HG02852 (cell line): ENCODE measurements around the gene IQSEC3.
"Not testable (repeated sequence)": the region's sequence is repeated elsewhere in the genome, so short reads cannot be mapped to it uniquely, and the experiment has no call there.

Experiments
- ATAC-seq: cut with Tn5 transposase; IDR thresholded peaks from one replicate; pipeline ENCODE4 v1.9.1; 2021; ENCODE audit warnings: mild to moderate bottlenecking, moderate library complexity; ENCODE audit not compliant: unreplicated experiment

IQSEC3 gene

DNA sequence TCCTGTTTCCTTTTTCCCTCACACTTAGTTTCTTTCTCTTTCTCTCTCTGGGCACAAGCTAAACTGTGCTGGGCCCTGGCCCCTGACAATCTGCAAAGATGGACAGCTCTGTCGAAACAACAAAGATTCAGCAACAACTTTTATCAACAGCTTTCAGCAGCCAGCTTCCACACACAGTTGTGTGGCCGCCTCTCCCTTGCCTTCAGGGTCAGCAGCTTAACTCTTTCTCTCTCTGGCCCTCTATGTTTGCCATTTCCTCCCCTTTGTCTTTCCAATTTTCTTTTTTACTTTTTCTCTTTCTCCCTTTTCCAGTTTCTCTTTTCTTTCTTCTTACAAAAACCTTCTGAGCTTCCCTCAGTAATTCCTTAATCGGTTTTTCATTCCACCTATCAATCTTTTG lies 43.3 kb downstream of the IQSEC3 start:
- no peak for ATAC-seq

DNA sequence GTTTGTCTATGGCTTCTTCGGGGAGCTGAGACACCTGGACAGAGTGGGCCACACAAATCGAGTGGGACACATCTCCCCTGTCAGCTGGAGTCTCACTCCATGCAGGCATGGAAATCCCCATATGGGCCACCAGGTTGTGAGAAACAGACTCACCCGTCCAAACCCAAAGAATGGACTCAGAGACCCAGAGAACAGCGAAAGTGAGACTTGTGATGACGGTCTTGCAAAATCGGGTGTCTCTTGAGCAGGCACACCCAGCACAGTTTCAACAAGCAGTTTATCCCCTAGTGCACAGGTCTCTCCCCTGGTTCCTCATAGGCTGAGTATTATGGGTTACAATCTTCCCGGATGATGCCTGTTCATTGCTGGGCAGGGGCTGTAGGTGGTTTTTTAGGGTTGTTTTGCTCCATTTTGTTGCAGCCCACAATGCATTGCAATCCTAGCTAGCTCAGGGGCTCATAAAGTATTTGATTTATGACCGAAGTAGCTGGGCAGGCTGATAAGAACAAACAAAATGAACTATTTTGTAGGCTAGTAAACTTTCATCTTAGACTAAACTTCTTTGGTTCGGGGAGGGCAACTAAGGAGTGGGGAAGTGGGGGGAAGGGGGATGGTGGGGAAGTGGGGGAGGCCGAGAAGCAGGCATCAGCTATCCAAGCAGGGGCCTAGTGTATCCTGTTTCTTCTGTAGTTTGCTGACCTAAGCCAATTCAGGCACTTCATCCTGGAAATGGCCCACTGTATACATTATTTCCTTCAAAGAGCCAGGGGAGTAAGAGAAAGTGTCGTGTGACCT lies 45.3 kb downstream of the IQSEC3 start:
- no peak for ATAC-seq

DNA sequence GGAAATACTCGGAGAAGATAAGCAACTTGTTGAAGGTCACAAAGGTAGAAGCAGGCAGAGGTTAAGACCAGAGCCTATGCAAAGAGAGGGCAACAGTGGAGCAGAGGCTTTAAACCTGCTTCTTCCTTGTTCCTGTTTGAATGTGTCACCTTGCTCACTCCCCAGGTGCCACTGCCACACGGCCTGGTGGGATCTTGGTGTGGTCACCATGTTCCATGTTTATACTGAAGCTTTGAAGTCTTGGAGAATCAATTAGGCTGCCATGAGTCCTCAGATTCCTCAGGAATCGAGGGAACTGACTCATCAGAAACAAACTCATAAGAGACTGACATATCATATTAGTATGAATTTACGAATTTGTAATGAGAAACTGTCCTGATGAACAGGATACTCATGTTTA lies 46.8 kb downstream of the IQSEC3 start:
- ATAC-seq: no peak

DNA sequence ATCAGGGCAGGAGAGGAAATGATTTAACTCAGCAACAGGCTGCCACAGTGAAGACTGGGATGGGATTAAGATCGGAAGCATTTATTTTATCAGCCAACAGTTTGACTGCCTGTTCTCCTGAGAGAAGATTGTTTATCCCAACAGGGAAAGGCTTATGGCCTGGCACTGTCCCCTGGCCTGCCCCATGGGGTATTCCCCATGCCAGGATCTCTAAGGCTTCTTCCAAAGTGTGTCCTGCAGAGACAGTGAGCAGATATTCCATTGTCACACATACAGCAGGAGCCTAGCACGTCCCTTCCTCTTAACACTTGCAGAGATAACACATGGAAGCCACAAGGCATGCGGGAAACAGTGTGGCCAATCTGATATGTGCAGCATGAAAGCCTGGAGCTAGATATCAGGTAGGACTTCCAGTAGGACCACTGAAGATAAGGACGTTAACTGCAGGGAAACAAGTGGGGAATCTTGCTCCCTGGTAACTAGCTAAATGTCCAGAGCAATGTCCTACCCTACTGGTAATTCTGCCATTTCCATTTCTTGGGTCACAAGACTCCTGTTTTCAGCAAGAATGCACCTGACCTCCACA lies 48.2 kb downstream of the IQSEC3 start:
- no peak for ATAC-seq

DNA sequence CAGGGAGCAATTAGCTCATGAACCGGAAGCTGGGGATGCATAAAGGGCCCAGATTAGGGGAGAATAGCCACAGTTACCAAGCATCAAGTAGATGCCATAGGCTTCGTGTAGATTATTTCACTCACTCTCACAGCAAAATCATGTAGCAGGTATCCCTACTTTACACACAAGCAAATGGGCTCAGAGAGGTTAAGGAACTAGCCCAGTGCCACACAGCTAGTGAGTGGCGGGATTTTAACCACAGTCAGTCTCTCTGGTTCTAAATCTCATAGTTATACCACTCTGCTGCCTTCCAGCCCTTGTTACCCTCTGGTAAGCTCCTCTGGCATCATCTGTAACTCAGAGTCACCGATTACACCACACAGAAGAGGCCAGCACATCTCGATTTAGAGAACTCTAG lies 49.0 kb downstream of the IQSEC3 start:
- no peak for ATAC-seq

DNA sequence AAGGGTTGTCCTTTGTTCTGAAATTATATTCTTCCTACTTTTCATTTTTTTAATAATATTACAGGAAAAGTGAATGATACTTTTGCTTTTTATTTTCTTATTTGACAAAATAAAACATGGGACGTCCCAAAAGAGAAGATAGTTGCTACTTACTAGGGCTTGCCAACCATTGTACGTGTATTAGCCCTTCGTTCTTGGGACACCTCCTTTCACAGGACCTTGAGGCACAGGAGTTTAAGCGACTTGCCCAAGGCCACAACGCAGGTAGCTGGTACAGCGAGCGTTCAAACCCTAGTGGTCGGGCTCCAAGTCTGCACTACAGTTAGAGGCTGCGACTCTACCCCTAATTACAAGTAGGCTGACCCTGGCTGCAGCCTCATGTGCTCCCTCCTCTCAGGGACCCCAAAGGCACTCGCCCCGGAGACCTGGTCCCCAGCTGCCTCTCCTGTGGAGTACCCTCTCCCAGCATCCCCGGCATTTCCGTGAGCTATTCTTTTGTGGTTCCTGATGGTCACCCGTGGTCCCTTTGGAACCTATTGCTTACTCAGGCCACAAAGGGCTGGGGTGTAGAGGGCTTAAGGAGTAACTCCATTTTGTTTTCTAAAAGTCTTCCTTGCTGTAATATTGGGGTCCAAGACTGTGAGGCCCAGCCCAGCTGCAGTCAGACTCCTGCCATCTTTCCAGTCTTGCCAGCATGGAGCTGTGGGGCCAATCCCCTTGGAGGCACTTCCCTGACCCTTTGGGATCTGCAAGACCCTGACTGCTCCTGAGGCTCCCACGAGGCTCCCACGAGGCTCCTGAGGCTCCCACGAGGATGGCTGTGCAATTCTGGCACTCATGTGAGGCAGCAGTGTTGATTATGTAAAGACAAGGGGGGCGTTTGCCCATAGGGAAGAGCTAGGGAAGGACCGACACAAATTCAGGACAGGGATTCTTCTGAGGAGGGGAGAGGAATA lies 49.7 kb downstream of the IQSEC3 start:
- ATAC-seq: no peak

DNA sequence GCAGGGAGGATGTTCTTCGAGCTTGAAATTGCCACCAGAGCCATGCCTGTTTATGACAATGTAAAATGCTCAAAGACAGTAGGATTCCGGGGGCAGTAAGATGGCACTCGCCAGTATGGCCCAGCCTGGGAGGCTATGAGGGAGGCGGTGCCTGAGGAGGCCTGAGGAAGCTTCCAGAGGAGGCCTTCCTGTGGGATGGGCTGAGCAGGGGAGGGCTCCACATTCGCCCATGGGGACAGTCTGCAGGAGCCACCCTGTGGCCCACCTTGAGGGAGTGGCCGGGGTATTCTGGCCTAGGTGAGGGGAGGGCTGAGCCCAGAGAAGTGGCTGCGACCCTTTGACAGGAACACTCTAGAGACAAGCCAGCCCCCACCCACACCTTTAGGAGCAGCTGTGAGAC lies 50.7 kb downstream of the IQSEC3 start:
- ATAC-seq: no peak

DNA sequence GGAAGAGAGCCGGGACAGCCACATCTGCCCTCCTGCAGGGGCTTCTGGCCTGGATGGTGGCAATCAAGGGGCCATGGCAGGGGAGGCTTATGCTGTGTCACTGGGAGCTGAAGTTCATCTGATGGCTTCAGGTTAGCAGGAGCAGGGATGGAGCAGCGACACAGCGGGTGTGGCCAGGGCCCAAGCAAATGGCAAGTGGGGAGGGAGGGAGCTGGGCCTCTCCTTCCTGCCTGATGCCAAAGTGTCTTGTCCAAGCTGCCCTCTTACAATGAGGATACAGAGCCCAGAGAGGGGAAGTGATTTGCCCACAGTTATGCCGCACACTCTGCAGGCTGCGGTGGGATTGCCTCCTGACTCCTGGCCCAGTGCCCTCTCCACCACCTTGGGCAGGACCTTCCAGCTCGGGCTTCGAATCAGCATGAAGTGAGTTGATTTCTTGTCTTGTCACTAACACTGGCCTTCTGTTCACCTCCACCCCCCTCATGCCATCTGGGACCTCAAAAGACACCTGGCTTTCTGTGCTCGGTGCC lies 51.3 kb downstream of the IQSEC3 start:
- ATAC-seq: no peak

DNA sequence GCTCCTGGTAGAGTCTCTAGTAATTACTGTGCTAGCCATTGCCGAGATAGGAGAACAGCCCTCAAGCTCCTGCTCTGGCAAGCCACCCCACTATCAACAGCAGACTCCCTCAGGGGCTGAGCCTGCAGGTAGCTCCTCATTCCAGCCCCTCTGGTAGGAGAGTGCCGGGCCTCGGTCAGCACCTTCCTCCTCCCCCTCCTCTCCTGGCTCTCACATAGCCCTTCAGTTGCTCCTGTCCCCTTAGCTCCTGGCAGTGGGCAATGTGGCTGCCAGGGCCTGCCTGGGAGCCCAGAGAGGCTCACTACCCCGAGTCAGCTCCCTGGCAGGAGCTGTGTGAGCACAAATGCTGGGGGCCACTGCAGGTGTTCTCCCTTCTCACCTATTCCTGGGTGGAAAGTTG lies 52.0 kb downstream of the IQSEC3 start:
- ATAC-seq: no peak

DNA sequence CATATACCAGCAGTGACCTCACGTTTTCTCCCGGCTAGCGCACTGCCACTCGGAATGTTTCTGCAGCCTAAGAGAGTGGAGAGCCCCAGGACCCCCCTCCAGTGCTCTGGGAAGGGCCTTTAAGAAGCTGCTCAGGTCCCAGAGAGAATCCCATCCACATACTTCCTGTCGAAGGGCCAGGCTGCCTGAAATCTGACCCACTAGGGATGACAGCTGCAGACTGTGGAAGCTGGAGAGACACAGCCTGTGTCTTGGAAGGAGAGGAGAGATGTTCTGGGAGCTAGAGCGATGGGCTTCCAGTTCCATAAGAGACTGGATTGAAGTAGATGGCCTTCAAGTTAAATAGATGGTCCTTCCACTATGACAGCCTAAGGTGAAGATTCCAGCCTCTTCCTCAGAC lies 54.4 kb downstream of the IQSEC3 start:
- ATAC-seq: no peak

DNA sequence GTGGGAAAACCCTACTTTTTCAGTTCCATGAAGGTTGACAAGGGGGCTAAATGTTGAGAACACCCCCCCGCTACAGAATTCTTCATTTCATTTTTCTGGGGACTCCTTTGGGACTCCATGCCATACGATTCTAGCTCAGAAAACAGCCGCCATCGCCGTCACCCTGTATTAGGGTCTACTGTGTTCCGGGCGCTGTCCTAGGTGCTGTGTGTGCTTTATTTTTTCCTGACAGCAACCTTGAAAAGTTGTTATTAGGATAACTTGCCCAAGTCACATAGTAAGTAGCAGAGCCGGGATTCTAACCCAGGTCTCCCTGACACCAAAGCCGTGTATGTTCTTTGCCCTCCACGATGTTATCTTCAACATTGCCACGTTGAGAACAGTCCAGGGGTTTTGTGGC lies 55.1 kb downstream of the IQSEC3 start:
- no peak for ATAC-seq

DNA sequence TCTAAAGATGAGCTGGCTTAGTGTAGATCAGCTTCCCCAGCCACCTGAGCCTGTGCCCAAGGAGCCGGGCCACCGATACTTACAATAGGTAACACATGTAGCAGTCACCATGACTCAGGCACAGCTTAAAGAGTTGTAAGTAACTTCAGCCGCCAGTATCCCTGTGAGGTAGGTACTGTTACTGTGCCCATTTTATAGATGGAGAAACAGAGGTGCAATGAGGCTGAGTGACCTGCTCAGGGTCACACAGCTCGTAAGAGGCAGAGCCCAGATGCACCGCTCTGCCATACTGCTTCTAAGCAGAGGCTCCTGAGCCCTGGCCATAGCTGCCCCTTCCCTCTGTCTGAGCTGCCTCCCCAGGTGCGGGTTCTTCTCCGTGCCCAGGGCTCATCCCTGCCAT lies 58.5 kb downstream of the IQSEC3 start:
- no peak for ATAC-seq

DNA sequence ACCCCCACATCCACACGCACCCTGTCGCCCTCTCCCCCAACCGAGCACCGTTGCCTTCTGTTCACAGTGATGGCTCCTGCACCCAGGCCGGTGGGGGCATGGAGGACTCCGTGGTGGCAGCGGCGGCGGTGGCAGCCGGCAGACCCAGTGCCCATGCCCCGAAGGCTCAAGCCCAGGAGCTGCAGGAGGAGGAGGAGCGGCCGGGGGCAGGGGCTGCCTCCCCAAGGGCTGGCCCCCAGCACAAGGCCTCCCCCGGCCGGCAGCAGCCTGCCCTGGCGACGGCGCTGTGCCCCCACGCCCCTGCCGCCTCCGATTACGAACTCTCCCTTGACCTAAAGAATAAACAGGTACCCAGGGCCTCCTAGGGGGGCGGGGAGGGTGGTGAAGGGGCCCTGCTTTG lies 59.0 kb downstream of the IQSEC3 start:
- ATAC-seq: no peak

DNA sequence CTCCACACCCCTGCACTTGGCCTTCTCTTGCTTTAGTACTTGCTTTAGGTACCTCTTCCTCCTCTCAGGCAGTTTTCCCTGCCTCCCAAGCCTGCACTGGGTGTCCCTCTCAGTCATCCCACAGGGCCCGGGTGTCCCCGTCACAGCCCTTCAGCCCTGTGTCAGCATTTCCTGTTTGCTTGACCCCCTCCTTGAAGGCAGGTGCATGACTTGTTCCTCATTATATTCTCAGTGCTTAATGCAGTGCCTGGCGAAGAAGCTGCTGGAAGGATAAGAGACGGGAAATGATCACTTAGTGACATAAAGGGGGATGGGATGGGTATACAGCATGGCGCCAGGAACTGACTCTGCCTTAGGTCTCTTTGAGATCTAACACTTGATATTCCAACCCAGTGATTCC lies 61.5 kb downstream of the IQSEC3 start:
- no peak for ATAC-seq

DNA sequence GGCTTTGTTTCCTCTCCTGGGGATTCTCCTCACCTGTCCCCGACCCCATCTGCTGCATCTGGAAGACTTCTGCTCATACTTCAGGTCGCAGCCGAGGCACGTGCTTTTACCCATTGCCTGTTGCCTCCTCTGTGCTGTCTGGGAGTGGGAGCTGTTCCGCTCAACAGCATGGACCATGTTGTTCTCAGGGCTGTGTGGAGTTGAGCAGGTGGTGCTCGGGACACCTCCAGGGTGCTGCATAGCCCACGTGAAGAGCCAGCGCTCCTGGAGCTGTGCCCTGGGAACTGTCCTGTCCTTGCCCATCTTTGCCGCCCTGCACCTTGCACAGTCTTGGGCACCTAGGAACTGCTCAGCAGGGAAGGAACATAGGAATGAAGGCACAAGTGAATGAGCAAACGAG lies 62.4 kb downstream of the IQSEC3 start:
- no peak for ATAC-seq

DNA sequence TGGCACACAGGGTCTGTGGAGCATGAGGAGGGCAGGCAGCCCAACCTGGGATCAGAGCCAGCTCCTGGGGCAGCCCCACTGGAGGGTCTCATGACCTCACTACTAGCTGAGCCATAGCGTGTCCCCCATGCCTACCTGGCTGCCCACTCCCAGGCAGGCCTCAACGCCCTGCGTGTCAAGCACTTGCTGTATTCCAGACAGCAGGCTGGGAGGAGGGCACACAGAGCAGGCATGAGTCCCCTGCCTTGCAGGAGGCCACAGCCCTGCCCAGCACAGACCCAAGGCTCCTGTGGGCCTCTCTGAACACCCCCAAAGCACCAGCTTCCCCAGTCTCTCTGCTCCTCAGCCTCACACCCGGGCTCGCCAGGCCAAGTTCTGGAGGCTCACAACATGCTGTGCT lies 64.0 kb downstream of the IQSEC3 start:
- ATAC-seq: no peak

DNA sequence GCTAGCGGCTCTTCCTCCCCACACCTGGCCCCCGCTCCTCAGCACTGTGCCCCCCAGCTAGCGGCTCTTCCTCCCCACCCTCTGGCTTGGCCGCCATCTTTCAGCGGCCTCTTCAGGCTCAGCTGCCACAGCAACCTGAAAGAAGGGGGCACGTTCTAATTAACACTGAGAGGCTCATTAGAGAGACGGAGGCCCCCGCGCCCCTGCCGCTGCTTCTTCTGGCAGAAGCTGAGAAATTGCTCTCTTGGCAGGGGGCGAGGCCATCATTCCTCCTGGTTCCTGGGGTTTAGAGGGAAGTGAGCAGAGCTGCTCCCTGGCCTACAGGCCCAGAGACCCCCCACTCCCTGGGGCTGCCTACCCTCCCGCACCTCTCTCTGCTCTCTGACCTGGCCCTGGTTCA lies 64.4 kb downstream of the IQSEC3 start:
- no peak for ATAC-seq

DNA sequence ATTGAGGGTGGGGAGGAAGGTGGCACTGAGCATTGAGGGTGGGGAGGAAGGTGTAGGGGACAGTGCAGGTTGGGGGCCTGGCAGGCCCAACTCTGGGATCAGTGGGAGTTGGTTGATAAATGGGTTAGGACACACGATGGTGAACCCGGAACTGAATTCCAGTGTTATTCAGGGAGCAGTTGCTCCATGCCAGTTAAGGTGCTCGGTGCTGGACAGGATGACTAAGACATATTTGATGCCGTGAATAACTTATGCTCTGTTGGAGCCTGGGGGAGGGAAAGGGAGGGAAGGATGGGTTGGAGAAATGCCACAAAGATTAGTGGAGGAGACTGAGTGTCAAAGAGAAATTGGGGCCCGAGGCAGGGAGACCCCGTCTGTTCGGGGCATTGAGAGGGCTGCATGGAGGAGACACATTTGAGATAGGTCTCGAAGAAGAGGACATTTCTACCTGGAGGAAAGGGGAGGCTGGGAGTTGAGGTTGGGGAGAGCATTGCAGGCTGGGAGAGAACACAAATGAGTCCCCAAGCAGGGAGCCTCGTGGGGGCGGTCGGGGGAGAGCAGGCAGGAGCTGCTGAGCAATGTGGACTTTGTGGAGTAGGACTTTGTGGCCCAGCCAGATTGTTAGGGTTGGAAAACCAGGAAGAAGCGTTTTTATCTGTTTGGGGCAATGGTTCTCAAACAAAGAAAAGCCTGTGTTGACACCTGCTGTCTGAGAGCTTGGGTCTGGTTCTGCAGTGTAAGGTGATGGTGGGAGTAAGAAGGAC lies 65.3 kb downstream of the IQSEC3 start:
- ATAC-seq: no peak

DNA sequence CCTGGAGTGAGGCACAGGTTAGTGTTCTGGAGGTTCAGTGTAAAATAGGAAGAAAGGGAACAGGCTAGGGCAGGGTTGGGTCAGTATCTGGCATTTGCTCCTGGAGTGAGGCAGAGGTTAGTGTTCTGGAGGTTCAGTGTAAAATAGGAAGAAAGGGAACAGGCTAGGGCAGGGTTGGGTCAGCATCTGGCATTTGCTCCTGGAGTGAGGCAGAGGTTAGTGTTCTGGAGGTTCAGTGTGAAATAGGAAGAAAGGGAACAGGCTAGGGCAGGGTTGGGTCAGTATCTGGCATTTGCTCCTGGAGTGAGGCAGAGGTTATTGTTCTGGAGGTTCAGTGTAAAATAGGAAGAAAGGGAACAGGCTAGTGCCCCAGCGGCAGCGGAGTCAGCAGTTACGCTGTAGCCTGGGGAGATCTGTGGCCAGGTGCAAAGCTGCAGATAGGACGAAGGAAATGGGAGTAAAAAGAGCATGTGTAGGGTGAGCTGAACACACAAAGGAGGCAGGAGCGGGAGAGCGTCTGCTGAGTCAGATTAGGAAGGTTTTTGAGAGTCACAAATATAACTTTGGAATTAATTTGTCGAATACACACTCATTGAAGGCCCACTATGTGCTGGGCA lies 67.2 kb downstream of the IQSEC3 start:
- ATAC-seq: not testable (repeated sequence)

DNA sequence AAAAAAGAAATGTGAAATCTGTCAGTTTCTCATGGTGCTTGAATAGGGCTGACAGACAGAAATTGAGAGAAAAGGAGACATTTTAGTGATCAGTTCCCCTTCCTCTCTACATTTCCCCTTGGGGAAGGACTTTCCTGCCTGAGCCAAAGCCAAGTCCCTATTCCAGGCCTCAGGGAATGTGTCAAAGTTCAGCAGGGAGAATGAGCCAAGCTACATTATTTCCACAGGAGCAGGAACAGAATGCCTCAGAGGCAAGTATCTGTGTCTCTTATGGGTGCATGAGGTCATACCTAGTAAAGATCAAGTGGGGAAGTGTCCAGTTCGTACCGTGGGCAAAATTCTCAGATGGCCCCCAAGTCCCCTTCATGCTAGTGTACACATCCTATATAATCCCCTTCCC lies 68.6 kb downstream of the IQSEC3 start:
- no peak for ATAC-seq
